Left lung (tissue), 10 donors: ENCODE measurements around the gene SLIT3. TPM values are rescaled to one million over a fixed set of nuclear protein-coding genes. Genes with fewer than 3 reads are reported as not detected.

Experiments
- ATAC-seq: fragments of 200-7000 bp; cut with Tn5 transposase; one replicate; pipeline ENCODE4 v1.9.1; 2020; ENCODE audit warnings: moderate library complexity
- DNase-seq, 4 donors: peaks; one replicate each; pipeline ENCODE4 v3.0.0-alpha.2; 2013 to 2020
- H3K27ac ChIP-seq, 2 donors: fragments of 200-600 bp; sonication (generic) in 1 of 2; one replicate each; pipeline versions ENCODE4 v1.5.0 to v1.8.0; 2020 to 2021
- H3K27me3 ChIP-seq, 2 donors: fragments of 200-600 bp; sonication (generic) in 1 of 2; one replicate each; pipeline versions ENCODE4 v1.5.0 to v1.8.0; 2020 to 2021
- H3K36me3 ChIP-seq, 2 donors: fragments of 200-600 bp; sonication (generic) in 1 of 2; one replicate each; pipeline versions ENCODE4 v1.5.0 to v1.8.0; 2020 to 2021
- H3K4me1 ChIP-seq, 2 donors: fragments of 200-600 bp; one replicate each; pipeline ENCODE4 v1.8.0; 2021
- H3K4me3 ChIP-seq, 2 donors: fragments of 200-600 bp; sonication (generic) in 1 of 2; one replicate each; pipeline versions ENCODE4 v1.5.0 to v1.8.0; 2020 to 2021; ENCODE audit warnings: mild to moderate bottlenecking in 1 of 2
- H3K9me3 ChIP-seq, 2 donors: fragments of 200-600 bp; sonication (generic) in 1 of 2; one replicate each; pipeline versions ENCODE4 v1.5.0 to v1.8.0; 2020 to 2021
- CTCF ChIP-seq, 2 donors: fragments of 200-600 bp; sonication (generic) in 1 of 2; IDR thresholded peaks; one replicate each; pipeline versions ENCODE4 v1.5.0 to v1.8.0; 2021; ENCODE audit warnings: antibody characterized with exemption in 2 of 2
- intact Hi-C, 2 donors: fragments of 100-400 bp; cut with DNase I; formaldehyde crosslinking; loops; one replicate each; pipeline versions ENCODE4 v1.11.2 to v1.14.2; 2022
- polyA plus RNA-seq, 6 donors: library from polyadenylated mRNA; unstranded; fragments of 120-200 nt; gene quantifications; one replicate each; pipeline ENCODE4 v1.2.1, GENCODE V29; 2013; ENCODE audit not compliant: insufficient read length in 6 of 6
- total RNA-seq, 2 donors: library from RNA; stranded (reverse); fragmentation: NEBNext Ultra II Directional; extraction: Animal tissue kit (Norgen Biotek cat#: 25700); gene quantifications; one replicate each; pipeline ENCODE4 v1.2.1, GENCODE V29; 2021
- donor health status: DM: no; HTN: yes; CAD: no.
- donor health status: DM: no; HTN: no; CAD: no.

SLIT3 gene
- total and polyA plus RNA-seq, 8 donors: 37.6 to 77.1 (median 45.9) TPM

GRCh38 chr5:168971100-168971499 lies 329.8 kb downstream of the SLIT3 start:
- no peaks in the 10 kb centered on the region for H3K36me3 ChIP-seq
- no peaks in the 10 kb centered on the region for H3K9me3 ChIP-seq
- no peak overlapping the region for H3K27ac ChIP-seq
- H3K4me3 ChIP-seq: no peak overlapping the region
- H3K27me3 ChIP-seq: no peaks in the 10 kb centered on the region
- no peak for DNase-seq
- H3K4me1 ChIP-seq: no peaks in the 10 kb centered on the region
- TF ChIP-seq CTCF (IDR thresholded peaks at IDR 0.05): no peak
- intact Hi-C loops: no loop called here
- ATAC-seq: no peak

- no peak for TF ChIP-seq CTCF (IDR thresholded peaks at IDR 0.05)
- Histone ChIP-seq H3K27me3 (no peaks in the 10 kb centered on the region), H3K9me3 (no peaks in the 10 kb centered on the region), H3K4me1 (no peaks in the 10 kb centered on the region), H3K4me3 (no peak overlapping the region), H3K27ac (no peak overlapping the region), H3K36me3 (no peaks in the 10 kb centered on the region)
- ATAC-seq (no peak), DNase-seq (no peak)
- intact Hi-C loops: no loop called here
Measured at GRCh38 chr5:168969326-168969886, 331.5 kb downstream of the SLIT3 start.

GRCh38 chr5:168967882-168968620 lies 332.9 kb downstream of the SLIT3 start:
- H3K4me1 ChIP-seq: no peaks in the 10 kb centered on the region
- no peaks in the 10 kb centered on the region for H3K27me3 ChIP-seq
- H3K9me3 ChIP-seq: no peaks in the 10 kb centered on the region
- intact Hi-C loops: no loop called here
- no peak for TF ChIP-seq CTCF (IDR thresholded peaks at IDR 0.05)
- no peaks in the 10 kb centered on the region for H3K36me3 ChIP-seq
- no peak overlapping the region for H3K4me3 ChIP-seq
- ATAC-seq (no peak), DNase-seq (no peak)
- no peak overlapping the region for H3K27ac ChIP-seq

- Histone ChIP-seq H3K27me3 (no peaks in the 10 kb centered on the region), H3K27ac (no peak overlapping the region), H3K36me3 (no peaks in the 10 kb centered on the region), H3K4me3 (no peak overlapping the region), H3K9me3 (no peaks in the 10 kb centered on the region), H3K4me1 (no peaks in the 10 kb centered on the region)
- DNase-seq (no peak), ATAC-seq (no peak)
- intact Hi-C loops: no loop called here
- no peak for TF ChIP-seq CTCF (IDR thresholded peaks at IDR 0.05)
Measured at GRCh38 chr5:168965638-168966037, 335.3 kb downstream of the SLIT3 start.

- intact Hi-C loops: no loop called here
- TF ChIP-seq CTCF (IDR thresholded peaks at IDR 0.05): no peak
Measured at GRCh38 chr5:168964182-168964581, 336.8 kb downstream of the SLIT3 start.

More at GRCh38 chr5:168964182-168964581, 336.8 kb downstream of the SLIT3 start:
- DNase-seq (no peak), ATAC-seq (no peak)
- Histone ChIP-seq H3K4me3 (no peak overlapping the region), H3K27ac (no peak overlapping the region), H3K36me3 (no peaks in the 10 kb centered on the region), H3K27me3 (no peaks in the 10 kb centered on the region), H3K4me1 (no peaks in the 10 kb centered on the region), H3K9me3 (no peaks in the 10 kb centered on the region)
